GM12874 (cell line): ENCODE measurements around the gene NPAS3.

ENCODE experiments used
- TF ChIP-seq, protein P1 (sequence below): IDR thresholded peaks from 2 replicates; pipeline ENCODE4 v1.5.1; 2011; ENCODE audit warnings: low read depth, mild to moderate bottlenecking, control low read depth, low read length, moderate library complexity; ENCODE audit not compliant: insufficient read depth

NPAS3 gene

DNA sequence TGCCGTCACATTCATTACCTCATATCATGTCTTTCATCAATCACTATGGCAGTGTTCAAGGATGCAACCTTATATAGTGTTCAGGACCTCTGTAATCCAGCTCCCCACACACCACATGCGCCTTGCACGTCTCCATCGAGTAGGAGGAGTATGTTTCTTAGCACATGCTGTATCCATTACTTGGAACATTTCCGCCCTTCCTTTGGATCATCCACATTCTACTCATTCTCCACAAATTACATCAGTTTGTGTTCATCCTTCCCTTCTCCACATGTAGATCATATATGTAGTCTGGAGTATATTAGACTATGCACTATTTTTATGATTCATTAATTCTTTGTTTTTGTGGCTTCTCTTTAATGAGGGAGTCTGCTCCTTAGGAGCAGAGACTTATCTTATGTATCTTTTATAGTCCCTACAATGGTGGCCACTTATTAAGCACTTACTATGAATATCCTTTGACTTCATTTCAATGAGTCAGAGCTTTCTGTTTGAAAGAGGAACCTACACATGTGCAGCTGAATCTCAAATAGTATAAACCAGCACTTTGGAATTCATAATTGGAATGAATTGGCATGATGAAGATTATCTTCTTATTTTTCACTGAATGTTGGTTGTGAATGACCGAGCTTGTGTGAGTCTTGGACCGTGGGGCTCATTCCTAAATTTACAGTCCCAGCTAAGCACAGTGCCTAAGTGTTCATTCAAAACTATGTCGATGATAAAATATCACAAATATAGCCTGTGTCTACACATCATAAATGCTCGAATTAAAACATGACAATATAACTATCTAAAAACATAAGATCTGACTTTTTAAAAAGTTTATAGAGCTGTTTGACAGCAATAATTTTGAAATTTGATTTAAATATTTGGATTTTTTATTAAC is 30.2 kb upstream of the NPAS3 start:
- TF ChIP-seq, protein P1, sequence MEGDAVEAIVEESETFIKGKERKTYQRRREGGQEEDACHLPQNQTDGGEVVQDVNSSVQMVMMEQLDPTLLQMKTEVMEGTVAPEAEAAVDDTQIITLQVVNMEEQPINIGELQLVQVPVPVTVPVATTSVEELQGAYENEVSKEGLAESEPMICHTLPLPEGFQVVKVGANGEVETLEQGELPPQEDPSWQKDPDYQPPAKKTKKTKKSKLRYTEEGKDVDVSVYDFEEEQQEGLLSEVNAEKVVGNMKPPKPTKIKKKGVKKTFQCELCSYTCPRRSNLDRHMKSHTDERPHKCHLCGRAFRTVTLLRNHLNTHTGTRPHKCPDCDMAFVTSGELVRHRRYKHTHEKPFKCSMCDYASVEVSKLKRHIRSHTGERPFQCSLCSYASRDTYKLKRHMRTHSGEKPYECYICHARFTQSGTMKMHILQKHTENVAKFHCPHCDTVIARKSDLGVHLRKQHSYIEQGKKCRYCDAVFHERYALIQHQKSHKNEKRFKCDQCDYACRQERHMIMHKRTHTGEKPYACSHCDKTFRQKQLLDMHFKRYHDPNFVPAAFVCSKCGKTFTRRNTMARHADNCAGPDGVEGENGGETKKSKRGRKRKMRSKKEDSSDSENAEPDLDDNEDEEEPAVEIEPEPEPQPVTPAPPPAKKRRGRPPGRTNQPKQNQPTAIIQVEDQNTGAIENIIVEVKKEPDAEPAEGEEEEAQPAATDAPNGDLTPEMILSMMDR = no peak

- TF ChIP-seq, protein P1 = no peak
Measured at GRCh38 chr14:32913725-32914124, 25.0 kb upstream of the NPAS3 start.

DNA sequence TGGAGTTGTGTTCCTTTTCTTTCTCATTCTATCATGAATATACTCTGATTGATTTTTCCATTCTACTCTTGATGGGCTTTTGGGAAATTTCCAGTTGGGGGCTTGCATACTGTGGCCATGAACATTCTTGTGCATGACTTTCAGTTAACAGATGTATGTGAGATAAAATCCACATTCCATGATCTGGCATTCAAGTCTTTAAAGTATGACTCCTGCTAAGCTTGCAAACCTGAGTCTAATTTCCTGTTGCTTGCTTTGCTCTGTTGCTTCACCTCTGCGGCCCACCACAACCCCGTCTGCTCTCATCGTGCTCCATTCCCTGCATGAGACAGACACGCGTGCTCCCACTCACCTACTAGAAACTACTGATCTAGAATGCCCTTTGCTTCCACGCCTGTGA is 24.3 kb upstream of the NPAS3 start:
- TF ChIP-seq, protein P1 = no peak

- TF ChIP-seq, protein P1 = no peak
Measured at GRCh38 chr14:32920696-32921276, 17.9 kb upstream of the NPAS3 start.

DNA sequence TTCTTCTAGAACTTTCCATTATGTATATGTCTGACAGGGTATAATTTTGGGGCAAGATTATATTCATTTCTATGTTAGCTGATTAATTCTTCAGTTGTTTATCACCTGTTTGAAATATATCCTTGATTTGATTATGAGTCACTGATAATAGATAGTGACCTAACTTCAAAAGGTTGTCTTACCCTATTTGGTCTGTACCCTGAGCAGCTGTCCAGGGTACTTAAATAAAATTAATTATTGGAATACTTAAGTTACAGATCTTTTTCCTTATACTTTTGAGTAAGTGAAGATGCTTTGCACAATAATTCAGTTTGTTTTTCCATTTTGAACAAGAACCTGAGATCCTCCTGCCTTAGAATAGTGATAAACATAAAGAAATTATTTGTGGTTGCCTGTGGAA is 13.2 kb upstream of the NPAS3 start:
- TF ChIP-seq, protein P1 = no peak

- TF ChIP-seq, protein P1 = no peak
Measured at GRCh38 chr14:32932302-32932913, 6.3 kb upstream of the NPAS3 start.

DNA sequence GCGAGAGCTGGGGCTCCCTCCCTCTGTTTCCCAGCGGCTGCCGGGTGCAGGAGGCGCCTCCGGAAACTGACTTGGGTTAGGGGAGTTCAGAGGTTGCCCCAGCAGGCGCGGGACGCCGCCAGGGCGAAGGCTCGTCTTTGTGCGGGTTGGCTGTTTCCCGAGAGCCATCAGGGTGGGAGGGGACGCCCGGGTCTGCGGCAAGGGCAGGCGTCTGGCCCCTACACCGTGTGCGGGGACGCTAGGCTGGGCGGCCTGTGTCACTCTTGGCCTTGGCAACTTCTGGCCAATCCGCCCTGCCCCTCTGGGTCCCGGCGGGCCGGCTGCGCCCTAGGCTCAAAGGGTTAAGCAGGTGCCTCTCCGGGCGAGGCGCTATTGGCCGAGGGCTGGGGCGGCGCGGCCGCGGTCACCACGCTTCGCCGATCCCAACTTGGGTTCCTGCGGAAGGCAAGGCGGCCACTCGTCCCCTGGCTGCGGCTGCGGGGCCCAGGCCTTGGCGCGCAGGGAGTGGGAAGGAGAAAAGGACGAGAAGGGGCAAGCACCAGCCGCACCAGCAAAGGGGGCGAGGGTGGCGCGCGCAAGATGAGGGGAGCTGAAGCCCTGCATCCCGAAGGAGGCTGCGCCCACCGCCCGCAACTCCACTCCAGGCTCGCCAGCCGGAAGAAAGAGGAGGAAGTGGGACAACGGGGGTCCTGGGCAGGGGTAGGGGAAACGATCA is 5.6 kb upstream of the NPAS3 start:
- TF ChIP-seq, protein P1 = no peak
